H1 (cell line): ENCODE data around the gene TRMT10B.

ENCODE experiments used
- SIRT6 ChIP-seq: IDR thresholded peaks from one replicate; pipeline ENCODE4 v1.7.1; 2012; ENCODE audit warnings: low read length, inconsistent platforms
- TBP ChIP-seq: IDR thresholded peaks from 2 replicates; pipeline ENCODE4 v1.6.1; 2011; ENCODE audit warnings: low read depth, low read length, improper control_type of control experiment

GRCh38 chr9:37730256-37730655, 23.3 kb upstream of the TRMT10B start:
- TF ChIP-seq SIRT6 (no peak), TBP (no peak)
